ENCODE results near the gene CGB5. TPM values are rescaled to one million over a fixed set of nuclear protein-coding genes. Genes with fewer than 3 reads are reported as not detected.
"Not testable (repeated sequence)": the region's sequence is repeated elsewhere in the genome, so short reads cannot be mapped to it uniquely, and the experiment has no call there.

CGB5 gene
- not detected in 2 replicates for total RNA-seq
- not detected for total RNA-seq (2013)
- not detected in 2 replicates for polyA plus RNA-seq
- not detected in 2 replicates for polyA minus RNA-seq

GRCh38 chr19:49043548-49043947 lies at the start of gene CGB5:
CGB5 (plus strand) TSS chr19:49043848; CDS start chr19:49044210, 362 bp downstream.
- DNase-seq; H3K27me3 ChIP-seq (replicated peaks in 1 of 4; ENCODE audit: control extremely low read depth in 1 of 4, control insufficient read depth in 3 of 4, insufficient read depth in 4 of 4, low read length in 3 of 4); H3K4me3 ChIP-seq (ENCODE audit: control extremely low read depth in 1 of 5, extremely low read depth in 1 of 5, insufficient read depth in 1 of 5, low read depth in 2 of 5, low read length in 4 of 5); CTCF ChIA-PET; H3K27me3 Mint-ChIP-seq; H3K36me3 ChIP-seq (replicated peaks in 1 of 2; ENCODE audit: control extremely low read depth in 1 of 2, control insufficient read depth in 1 of 2, extremely low read depth in 1 of 2, insufficient read depth in 2 of 2, low read length in 1 of 2); H4K20me1 ChIP-seq (ENCODE audit: control insufficient read depth, insufficient read depth, low read length, poor library complexity, severe bottlenecking); H2AFZ ChIP-seq (ENCODE audit: insufficient read depth, low read depth, low read length, poor library complexity, severe bottlenecking); H3K27ac ChIP-seq (ENCODE audit: low read length in 2 of 2); ATAC-seq (ENCODE audit: low read depth); H3K27ac Mint-ChIP-seq; POLR2A ChIA-PET; H3K9ac ChIP-seq (ENCODE audit: low read length); H3K9me3 ChIP-seq (ENCODE audit: control extremely low read depth in 1 of 3, control insufficient read depth in 2 of 3, insufficient read depth in 1 of 3, low read length in 2 of 3); H3K4me3 Mint-ChIP-seq; H3K4me2 ChIP-seq (replicated peaks; ENCODE audit: low read depth, low read length, poor library complexity, severe bottlenecking); H3K9me3 Mint-ChIP-seq (ENCODE audit: insufficient read depth); H3K4me1 Mint-ChIP-seq; H3K4me1 ChIP-seq (ENCODE audit: control insufficient read depth in 2 of 2, insufficient read depth in 2 of 2, low read length in 2 of 2); H3K79me2 ChIP-seq (ENCODE audit: control insufficient read depth, insufficient read depth, low read length); intact Hi-C loops (cut with micrococcal nuclease): not testable (repeated sequence)
- WGBS (ENCODE audit: insufficient coverage), result 78% methylated on average over 7 of the region's 15 CpGs

- no peaks in the 10 kb centered on the region for H3K9me3 Mint-ChIP-seq (ENCODE audit: insufficient read depth)
- Histone ChIP-seq H3K27me3 (replicated peaks in 1 of 4; ENCODE audit: control extremely low read depth in 1 of 4, control insufficient read depth in 3 of 4, insufficient read depth in 4 of 4, low read length in 3 of 4) (no peaks in the 10 kb centered on the region), H3K4me1 (ENCODE audit: control insufficient read depth in 2 of 2, insufficient read depth in 2 of 2, low read length in 2 of 2) (peaks cover 15 to 27% of the 10 kb centered on the region in 2 donors), H3K9ac (ENCODE audit: low read length) (peak overlapping the region; percentile 94), H3K4me2 (replicated peaks; ENCODE audit: low read depth, low read length, poor library complexity, severe bottlenecking) (peak overlapping the region; percentile 99), H2AFZ (ENCODE audit: insufficient read depth, low read depth, low read length, poor library complexity, severe bottlenecking) (peak overlapping the region; percentile 94), H3K4me3 (ENCODE audit: control extremely low read depth in 1 of 5, extremely low read depth in 1 of 5, insufficient read depth in 1 of 5, low read depth in 2 of 5, low read length in 4 of 5) (peak overlapping the region; percentile 26 to 94 (median 77)), H3K79me2 (ENCODE audit: control insufficient read depth, insufficient read depth, low read length) (peaks cover 72% of the 10 kb centered on the region), H3K36me3 (replicated peaks in 1 of 2; ENCODE audit: control extremely low read depth in 1 of 2, control insufficient read depth in 1 of 2, extremely low read depth in 1 of 2, insufficient read depth in 2 of 2, low read length in 1 of 2) (peaks cover 0 to 4% of the 10 kb centered on the region in 2 experiments), H3K27ac (ENCODE audit: low read length in 2 of 2) (peak overlapping the region; percentile 77 to 89), H3K9me3 (ENCODE audit: control extremely low read depth in 1 of 3, control insufficient read depth in 2 of 3, insufficient read depth in 1 of 3, low read length in 2 of 3) (no peaks in the 10 kb centered on the region), H4K20me1 (ENCODE audit: control insufficient read depth, insufficient read depth, low read length, poor library complexity, severe bottlenecking) (peaks cover 19% of the 10 kb centered on the region)
- ATAC-seq (ENCODE audit: low read depth) (no peak), DNase-seq (no peak)
- H3K27me3 Mint-ChIP-seq, result no peaks in the 10 kb centered on the region
- POLR2A ChIA-PET, result interaction anchor here (0.7 to 1.4 kb wide), 9 partner anchors 11 to 375 kb away, joined by 3 to 17 read pairs (median 7); partner anchors contain the start of genes FTL, RPL18 and SPHK2
- peaks cover 34% of the 10 kb centered on the region for H3K4me1 Mint-ChIP-seq
- intact Hi-C loops (cut with micrococcal nuclease), result loop anchor here (10.0 kb wide), 1 partner anchor 121 kb away; the partner anchor contains the start of genes C19orf73, LIN7B and PPFIA3
- CTCF ChIA-PET, result interaction anchor here (0.6 to 3.4 kb wide), 20 partner anchors 9 to 214 kb away, joined by 3 to 17 read pairs (median 4); partner anchors contain the start of genes FTL, HSD17B14 and LIN7B
- peak overlapping the region; percentile 92 for H3K27ac Mint-ChIP-seq
- no peak for TF ChIP-seq EZH2 (IDR thresholded peaks at IDR 0.05; ENCODE audit: borderline replicate concordance, insufficient read depth, low read depth, low read length, poor library complexity, severe bottlenecking)
- TF ChIP-seq CTCF (IDR thresholded peaks at IDR 0.05), result no peak
- WGBS (ENCODE audit: insufficient coverage), result 5% methylated on average over 10 of the region's 13 CpGs
- H3K4me3 Mint-ChIP-seq, result peak overlapping the region; percentile 94
Measured at GRCh38 chr19:48994035-48994386, 49.6 kb upstream of the CGB5 start.
